ENCODE results near the gene SVIL. TPM values are rescaled to one million over a fixed set of nuclear protein-coding genes. Genes with fewer than 3 reads are reported as not detected.
"Not testable (repeated sequence)": the region's sequence is repeated elsewhere in the genome, so short reads cannot be mapped to it uniquely, and the experiment has no call there.

SVIL gene
- total RNA-seq, 4 donors from 2014 or later = 785 to 1,099 (median 921) TPM

- H3K27me3 ChIP-seq = no peaks in the 10 kb centered on the region
- no peak for DNase-seq (ENCODE audit: extremely low spot score)
- peaks cover 54 to 100% (median 93%) of the 10 kb centered on the region in 4 donors for H3K4me1 ChIP-seq
These were observed 26.7 kb downstream of the SVIL start for GRCh38 chr10:29608062-29608461.

GRCh38 chr10:29607576-29607975, 27.2 kb downstream of the SVIL start:
- H3K4me1 ChIP-seq = peaks cover 51 to 100% (median 93%) of the 10 kb centered on the region in 4 donors
- H3K36me3 ChIP-seq = peaks cover 0 to 23% (median 4%) of the 10 kb centered on the region in 4 donors
- H3K27me3 ChIP-seq = no peaks in the 10 kb centered on the region
- intact Hi-C loops (cut with DNase I) = no loop called here
- WGBS = 81% methylated on average over 4 of the region's 4 CpGs
- no peak for TF ChIP-seq POLR2A (IDR thresholded peaks at IDR 0.05; ENCODE audit: low read depth)
- TF ChIP-seq POLR2AphosphoS5 (IDR thresholded peaks at IDR 0.05) = no peak
- no peak for TF ChIP-seq EP300 (IDR thresholded peaks at IDR 0.05)
- TF ChIP-seq CTCF (IDR thresholded peaks at IDR 0.05) = no peak
- no peak for DNase-seq (ENCODE audit: extremely low spot score)
- H3K9me3 ChIP-seq = no peaks in the 10 kb centered on the region
- H3K27ac ChIP-seq (replicated peaks in 1 of 4) = peak overlapping the region in 3 of 4 donors; percentile 51 to 89 (median 55)
- no peak overlapping the region for H3K4me3 ChIP-seq

More at GRCh38 chr10:29608062-29608461, 26.7 kb downstream of the SVIL start:
- no peaks in the 10 kb centered on the region for H3K9me3 ChIP-seq
- 69% methylated on average over 2 of the region's 4 CpGs for WGBS
- H3K36me3 ChIP-seq = peaks cover 0 to 18% (median 4%) of the 10 kb centered on the region in 4 donors
- no peak for TF ChIP-seq POLR2A (IDR thresholded peaks at IDR 0.05; ENCODE audit: low read depth)
- TF ChIP-seq CTCF (IDR thresholded peaks at IDR 0.05) = no peak
- TF ChIP-seq POLR2AphosphoS5 (IDR thresholded peaks at IDR 0.05) = no peak
- no peak for TF ChIP-seq EP300 (IDR thresholded peaks at IDR 0.05)
- no peak overlapping the region for H3K4me3 ChIP-seq
- H3K27ac ChIP-seq (replicated peaks in 1 of 4) = peak overlapping the region; percentile 51 to 89 (median 53)
- intact Hi-C loops (cut with DNase I) = no loop called here

DNA sequence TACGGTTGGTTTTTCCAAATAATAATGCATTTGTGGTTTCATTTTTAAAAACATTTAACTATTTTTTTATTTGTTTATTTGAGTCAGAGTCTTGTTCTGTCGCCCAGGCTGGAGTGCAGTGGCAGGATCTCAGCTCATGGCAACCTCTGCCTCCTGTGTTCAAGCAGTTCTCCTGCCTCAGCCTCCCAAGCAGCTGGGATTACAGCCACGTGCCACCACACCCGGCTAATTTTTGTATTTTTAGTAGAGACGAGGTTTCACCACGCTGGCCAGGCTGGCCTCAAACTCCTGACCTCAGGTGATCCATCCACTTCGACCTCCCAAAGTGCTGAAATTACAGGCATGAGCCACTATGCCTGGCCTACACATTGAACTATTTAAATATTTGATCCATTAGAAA, 28.1 kb downstream of the SVIL start:
- intact Hi-C loops (cut with DNase I) = not testable (repeated sequence)
- peak overlapping the region in 3 of 4 donors; percentile 26 to 51 (median 49) for H3K27ac ChIP-seq (replicated peaks in 1 of 4)
- peak in 1 of 2 donors; percentile 11 for TF ChIP-seq POLR2AphosphoS5 (IDR thresholded peaks at IDR 0.05)

GRCh38 chr10:29604291-29604825, 30.4 kb downstream of the SVIL start:
- peaks cover 0 to 28% (median 8%) of the 10 kb centered on the region in 4 donors for H3K36me3 ChIP-seq
- intact Hi-C loops (cut with DNase I) = no loop called here
- H3K9me3 ChIP-seq = no peaks in the 10 kb centered on the region
- TF ChIP-seq EP300 (IDR thresholded peaks at IDR 0.05) (no peak), POLR2A (IDR thresholded peaks at IDR 0.05; ENCODE audit: low read depth) (no peak), POLR2AphosphoS5 (IDR thresholded peaks at IDR 0.05) (no peak), CTCF (IDR thresholded peaks at IDR 0.05) (no peak)
- peaks cover 29 to 98% (median 90%) of the 10 kb centered on the region in 4 donors for H3K4me1 ChIP-seq
- no peak for DNase-seq (ENCODE audit: extremely low spot score)
- H3K27ac ChIP-seq (replicated peaks in 1 of 4) = peak overlapping the region in 2 of 4 donors; percentile 5 to 49
- H3K4me3 ChIP-seq = no peak overlapping the region
- no peaks in the 10 kb centered on the region for H3K27me3 ChIP-seq
- WGBS = 77% methylated on average over 9 of the region's 9 CpGs

More for the DNA sequence above, 28.1 kb downstream of the SVIL start:
- not testable (repeated sequence) for H3K27me3 ChIP-seq; H3K9me3 ChIP-seq; DNase-seq (ENCODE audit: extremely low spot score); H3K4me3 ChIP-seq
- H3K36me3 ChIP-seq = peaks cover 0 to 31% (median 5%) of the 10 kb centered on the region in 4 donors
- 32% methylated on average over 7 of the region's 7 CpGs for WGBS
- H3K4me1 ChIP-seq = peaks cover 42 to 100% (median 91%) of the 10 kb centered on the region in 4 donors

DNA sequence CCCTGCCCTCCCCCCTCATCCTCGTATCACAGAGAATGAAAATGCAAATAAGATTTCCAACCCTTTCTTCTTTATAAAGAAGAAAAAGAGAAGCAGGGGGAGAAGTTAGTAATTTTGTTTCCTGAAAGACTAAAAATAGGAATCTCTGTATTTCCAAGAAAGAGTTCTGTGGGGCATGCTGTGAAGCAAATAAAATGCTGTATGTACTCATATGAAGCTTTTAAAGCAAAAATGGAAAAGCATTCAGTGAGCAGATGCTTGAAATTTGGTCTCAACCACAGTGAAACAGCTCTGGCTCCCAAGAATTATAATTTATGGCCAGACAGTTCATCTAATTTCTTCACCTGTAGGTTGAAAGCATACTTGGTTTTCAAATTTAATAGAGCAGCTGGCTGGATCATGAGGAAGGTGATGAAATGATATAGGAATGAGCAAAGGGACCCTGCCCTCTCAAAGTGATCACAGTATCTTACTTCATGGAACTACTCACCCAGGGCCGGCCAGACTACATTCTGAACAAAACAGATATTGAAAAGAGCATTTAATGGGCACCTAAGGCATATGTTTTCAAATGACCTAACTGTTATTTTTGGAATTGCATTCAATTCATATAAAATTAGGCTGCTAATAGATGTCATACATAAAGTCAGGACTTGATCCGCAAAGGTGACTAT, 31.4 kb downstream of the SVIL start:
- DNase-seq (ENCODE audit: extremely low spot score) = no peak
- Histone ChIP-seq H3K27ac (replicated peaks in 1 of 4) (peak overlapping the region in 3 of 4 donors; percentile 16 to 81 (median 34)), H3K4me1 (peaks cover 27 to 98% (median 90%) of the 10 kb centered on the region in 4 donors), H3K27me3 (no peaks in the 10 kb centered on the region), H3K36me3 (peaks cover 0 to 19% (median 6%) of the 10 kb centered on the region in 4 donors), H3K9me3 (no peaks in the 10 kb centered on the region), H3K4me3 (no peak overlapping the region)
- WGBS = 50% methylated on average over 3 of the region's 3 CpGs
- intact Hi-C loops (cut with DNase I) = no loop called here
- no peak for TF ChIP-seq POLR2A (IDR thresholded peaks at IDR 0.05; ENCODE audit: low read depth)
- no peak for TF ChIP-seq POLR2AphosphoS5 (IDR thresholded peaks at IDR 0.05)
- no peak for TF ChIP-seq EP300 (IDR thresholded peaks at IDR 0.05)
- TF ChIP-seq CTCF (IDR thresholded peaks at IDR 0.05) = no peak

Data from esophagus muscularis mucosa (tissue), 4 donors.